Ovary (tissue), 9 donors: Measurements from ENCODE around the gene GPA33. TPM values are rescaled to one million over a fixed set of nuclear protein-coding genes. Genes with fewer than 3 reads are reported as not detected.

Experiments used
- DNase-seq, 5 donors: peaks; one replicate each; pipeline ENCODE4 v3.0.0-alpha.2; 2019 to 2020
- H3K27ac ChIP-seq, 2 donors: fragments of 200-600 bp; one replicate each; pipeline versions ENCODE4 v1.5.1 to v1.8.0; 2019 to 2022
- H3K27me3 ChIP-seq: fragments of 200-600 bp; one replicate; pipeline ENCODE4 v1.8.0; 2022
- H3K36me3 ChIP-seq: fragments of 200-600 bp; sonication (generic); one replicate; pipeline ENCODE4 v1.5.1; 2019
- H3K4me1 ChIP-seq: one replicate; pipeline ENCODE4 v1.8.1; 2013; ENCODE audit warnings: mild to moderate bottlenecking, moderate library complexity; ENCODE audit not compliant: insufficient read depth
- H3K4me3 ChIP-seq: fragments of 200-600 bp; sonication (generic); one replicate; pipeline ENCODE4 v1.5.1; 2017
- H3K9me3 ChIP-seq, 2 donors: fragments of 200-600 bp in 1 of 2; sonication (generic) in 1 of 2; one replicate each; pipeline versions ENCODE4 v1.5.1 to v1.8.1; 2013 to 2019; ENCODE audit warnings: mild to moderate bottlenecking in 1 of 2, moderate library complexity in 1 of 2
- EP300 ChIP-seq: sonication (generic); formaldehyde crosslinking; IDR thresholded peaks from one replicate; pipeline ENCODE4 v1.6.1; 2017; ENCODE audit warnings: antibody characterized with exemption
- POLR2A ChIP-seq: fragments of 450-650 bp; IDR thresholded peaks from one replicate; pipeline ENCODE4 v1.6.1; 2017; ENCODE audit warnings: antibody characterized with exemption, mild to moderate bottlenecking, moderate library complexity
- WGBS, 3 donors: extraction: QIAGEN DNeasy Blood & Tissue Kit in 1 of 3; methylation state at CpG; one replicate each; pipeline versions ENCODE4 v1.1.5 to v1.1.7; 2013 to 2017; 5-methylcytosine and 5-hydroxymethylcytosine counted together
- intact Hi-C, 4 donors: fragments of 100-400 bp; cut with DNase I; formaldehyde crosslinking; loops; one replicate each; pipeline versions ENCODE4 v1.11.0 to v1.15.1; 2022 to 2023
- polyA plus RNA-seq, 2 donors: library from polyadenylated mRNA; stranded (reverse); fragments of 200-250 nt in 1 of 2; fragments of 350-450 nt in 1 of 2; fragmentation: Illumina TruSeq in 1 of 2; extraction: RNeasy Lipid Tissue Mini Kit (QIAGEN cat#74804) in 1 of 2; gene quantifications; one replicate each; pipeline ENCODE4 v1.2.3, GENCODE V29; 2013 to 2014
- total RNA-seq, 7 donors: library from RNA; depleted of rRNA in 2 of 7; stranded (reverse); fragments of >200 nt in 2 of 7; fragmentation: NEBNext Ultra II Directional in 3 of 7; extraction: Animal tissue kit (Norgen Biotek cat#: 25700) in 3 of 7; gene quantifications; one replicate each; pipeline versions ENCODE4 v1.1.0 to v1.2.4, GENCODE V29; 2016 to 2023
- TF ChIP-seq, protein P1 (sequence below), 3 donors: fragments of 450-650 bp in 2 of 3; fragments of 200-600 bp in 1 of 3; IDR thresholded peaks; one replicate each; pipeline versions ENCODE4 v1.5.1 to v1.8.0; 2016 to 2022; ENCODE audit warnings: antibody characterized with exemption in 3 of 3, mild to moderate bottlenecking in 1 of 3
- donor health status: DM: no; HTN: no; CAD: no; lungs with moderate emphysema.
- donor health status: DM: no; HTN: no; CAD: no.
- donor health status: Bipolar disorder and iron deficiency.
- donor health status: DM: yes; HTN: yes; CAD: no.
- donor health status: DM: no; HTN: no; CAD: no.
- donor health status: DM: yes; HTN: yes; CAD: no.

Gene GPA33
- total and polyA plus RNA-seq, 9 donors = 0.06 to 1.3 (median 0.43) TPM; not detected in 5

DNA sequence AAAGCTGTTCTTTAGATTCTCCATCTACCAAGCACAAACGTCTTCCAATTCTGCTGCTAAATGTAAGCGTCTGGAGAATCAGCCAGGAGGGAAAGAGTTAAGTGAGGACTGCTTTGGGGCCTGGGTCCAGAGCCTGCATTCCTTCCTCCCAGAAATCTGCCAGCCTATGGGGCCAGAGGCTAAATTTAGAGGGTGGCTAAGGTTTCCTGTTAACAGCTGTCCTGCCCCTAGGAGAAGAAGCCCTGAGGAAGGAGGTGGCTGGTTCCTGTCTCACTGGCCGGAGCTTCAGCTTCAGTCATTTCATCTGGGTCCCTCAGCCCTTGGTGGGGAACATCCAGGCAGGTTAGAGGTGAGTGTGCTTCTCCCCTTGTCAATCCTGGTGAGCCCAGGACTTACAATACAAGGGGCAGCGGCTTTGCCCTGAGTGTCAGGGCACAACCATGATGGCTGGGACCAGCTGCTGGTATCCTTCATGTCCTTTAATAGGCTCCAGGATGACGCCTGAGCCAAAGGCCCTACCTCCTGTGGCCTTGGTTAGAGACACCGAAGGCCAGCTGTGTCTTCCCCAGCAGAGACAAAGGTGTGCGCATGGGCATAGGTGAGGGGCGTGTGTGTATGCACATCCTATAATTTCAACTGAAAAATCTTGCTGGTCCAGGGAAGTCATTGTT is 3.8 kb upstream of the GPA33 start, which contains the start of gene STYXL2:
Gene STYXL2, plus strand, starts transcription at position 230 of the 671 bp plus-strand sequence. CDS start 775 bp downstream, outside the sequence.
- no peak for DNase-seq
- WGBS, 3 donors = 66 to 67% (median 67%) methylated on average over 8 of the region's 8 CpGs
- no peak within 1 kb of the TSS for H3K4me3 ChIP-seq
- no peaks in the 10 kb centered on the region for H3K36me3 ChIP-seq
- TF ChIP-seq, protein P1, sequence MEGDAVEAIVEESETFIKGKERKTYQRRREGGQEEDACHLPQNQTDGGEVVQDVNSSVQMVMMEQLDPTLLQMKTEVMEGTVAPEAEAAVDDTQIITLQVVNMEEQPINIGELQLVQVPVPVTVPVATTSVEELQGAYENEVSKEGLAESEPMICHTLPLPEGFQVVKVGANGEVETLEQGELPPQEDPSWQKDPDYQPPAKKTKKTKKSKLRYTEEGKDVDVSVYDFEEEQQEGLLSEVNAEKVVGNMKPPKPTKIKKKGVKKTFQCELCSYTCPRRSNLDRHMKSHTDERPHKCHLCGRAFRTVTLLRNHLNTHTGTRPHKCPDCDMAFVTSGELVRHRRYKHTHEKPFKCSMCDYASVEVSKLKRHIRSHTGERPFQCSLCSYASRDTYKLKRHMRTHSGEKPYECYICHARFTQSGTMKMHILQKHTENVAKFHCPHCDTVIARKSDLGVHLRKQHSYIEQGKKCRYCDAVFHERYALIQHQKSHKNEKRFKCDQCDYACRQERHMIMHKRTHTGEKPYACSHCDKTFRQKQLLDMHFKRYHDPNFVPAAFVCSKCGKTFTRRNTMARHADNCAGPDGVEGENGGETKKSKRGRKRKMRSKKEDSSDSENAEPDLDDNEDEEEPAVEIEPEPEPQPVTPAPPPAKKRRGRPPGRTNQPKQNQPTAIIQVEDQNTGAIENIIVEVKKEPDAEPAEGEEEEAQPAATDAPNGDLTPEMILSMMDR (IDR thresholded peaks at IDR 0.05) = no peak
- TF ChIP-seq EP300 (no peak), POLR2A (no peak)
- H3K9me3 ChIP-seq = no peaks in the 10 kb centered on the region
- intact Hi-C loops = no loop called here
- no peaks in the 10 kb centered on the region for H3K27me3 ChIP-seq
- H3K4me1 ChIP-seq = no peaks in the 10 kb centered on the region
- H3K27ac ChIP-seq = no peak within 1 kb of the TSS

DNA sequence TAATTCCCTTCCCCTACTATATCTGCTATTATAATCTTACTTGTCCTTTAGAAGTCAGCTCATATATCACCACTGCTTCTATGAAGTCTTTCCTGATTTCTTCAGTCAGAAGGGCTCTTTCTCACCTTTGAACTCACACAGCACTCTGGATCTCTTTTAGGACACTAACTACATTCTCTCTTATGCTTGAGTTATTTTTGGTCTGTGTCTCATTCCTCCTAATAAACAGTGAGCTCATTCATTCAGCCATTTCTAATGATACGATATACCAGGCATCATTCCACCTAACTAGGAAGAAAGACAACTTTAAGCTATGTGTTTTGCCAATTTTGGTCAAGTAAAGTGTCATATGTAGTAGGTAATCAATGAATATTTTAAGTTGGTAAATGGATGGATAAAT is 2.5 kb upstream of the GPA33 start:
- no peak overlapping the region for H3K27ac ChIP-seq

DNA sequence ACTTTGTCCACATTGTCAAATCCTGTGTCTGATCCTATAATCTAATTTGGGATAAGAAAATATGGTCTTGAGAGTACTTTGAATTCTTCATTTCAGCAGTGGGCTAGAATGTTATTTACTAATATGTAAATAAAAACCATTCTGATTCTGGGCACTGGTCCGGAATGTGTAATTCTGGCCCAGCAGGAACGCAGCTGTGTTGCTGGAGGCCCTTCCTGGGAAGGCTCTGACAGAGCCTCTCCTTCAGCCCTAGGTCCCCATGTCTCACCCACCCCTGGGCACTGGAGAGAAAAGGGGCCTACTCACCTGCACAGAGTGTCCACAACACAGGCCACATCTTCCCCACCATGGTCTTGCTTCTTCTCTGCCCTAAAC is 251 bp downstream of the GPA33 start:
- Histone ChIP-seq H3K4me3 (no peak overlapping the region), H3K4me1 (no peaks in the 10 kb centered on the region), H3K36me3 (no peaks in the 10 kb centered on the region), H3K9me3 (no peaks in the 10 kb centered on the region), H3K27me3 (no peaks in the 10 kb centered on the region), H3K27ac (no peak overlapping the region)
- TF ChIP-seq POLR2A = no peak
- TF ChIP-seq, protein P1 (IDR thresholded peaks at IDR 0.05) = no peak
- TF ChIP-seq EP300 = no peak
- intact Hi-C loops = no loop called here
- 32 to 59% (median 48%) methylated on average over 2 of the region's 2 CpGs for WGBS, 3 donors
- no peak for DNase-seq

More for the DNA sequence above, 2.5 kb upstream of the GPA33 start:
- H3K27me3 ChIP-seq = no peaks in the 10 kb centered on the region
- intact Hi-C loops = no loop called here
- H3K36me3 ChIP-seq = no peaks in the 10 kb centered on the region
- no peaks in the 10 kb centered on the region for H3K4me1 ChIP-seq
- no peaks in the 10 kb centered on the region for H3K9me3 ChIP-seq
- no peak overlapping the region for H3K4me3 ChIP-seq
- no peak for DNase-seq
- 79 to 93% (median 88%) methylated on average over 1 of the region's 1 CpG for WGBS, 3 donors
- TF ChIP-seq EP300 (no peak), POLR2A (no peak)
- TF ChIP-seq, protein P1 (IDR thresholded peaks at IDR 0.05) = no peak

DNA sequence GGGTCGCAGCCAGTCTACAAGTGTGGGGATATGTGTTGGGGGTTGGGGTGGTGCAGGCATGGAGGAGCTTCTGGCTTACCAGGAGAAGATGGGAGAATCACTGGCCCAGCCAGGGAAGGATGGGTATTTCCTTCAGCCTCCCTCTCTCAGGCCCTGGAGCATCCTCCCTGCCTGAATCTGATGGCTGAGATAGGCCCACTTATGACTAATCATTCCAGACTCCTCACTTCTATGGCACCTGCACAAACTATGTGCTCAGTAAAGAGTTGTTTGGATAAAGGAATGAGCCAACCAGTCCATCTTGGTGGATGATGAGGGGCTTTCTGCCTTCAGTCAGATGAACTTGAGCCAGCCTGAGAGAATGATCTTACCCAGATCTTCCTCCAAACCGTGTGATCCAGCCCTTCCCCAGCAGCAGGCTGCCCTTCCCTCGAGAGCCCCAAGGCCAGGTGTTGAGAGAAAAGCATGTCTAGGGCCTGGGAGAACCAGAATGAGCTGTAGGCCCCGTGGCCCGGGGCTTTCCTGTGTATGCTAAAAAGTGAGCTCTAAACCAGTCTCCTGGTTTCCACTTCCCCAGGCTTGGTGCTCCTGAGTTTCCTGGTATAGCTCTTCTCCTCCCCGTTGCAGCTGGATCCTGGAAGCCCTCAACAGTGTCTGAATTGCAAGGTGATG is 1.3 kb downstream of the GPA33 start:
- no peak for TF ChIP-seq POLR2A
- no peak for TF ChIP-seq EP300
- TF ChIP-seq, protein P1 (IDR thresholded peaks at IDR 0.05) = no peak
- 69 to 80% (median 73%) methylated on average over 6 of the region's 6 CpGs for WGBS, 3 donors
- no peak overlapping the region for H3K27ac ChIP-seq
- no peaks in the 10 kb centered on the region for H3K27me3 ChIP-seq
- no peak overlapping the region for H3K4me3 ChIP-seq
- intact Hi-C loops = no loop called here
- no peaks in the 10 kb centered on the region for H3K9me3 ChIP-seq
- H3K36me3 ChIP-seq = no peaks in the 10 kb centered on the region
- H3K4me1 ChIP-seq = no peaks in the 10 kb centered on the region
- DNase-seq = no peak
